ENCODE data around the gene CXCL13.
"Not testable (repeated sequence)": the region's sequence is repeated elsewhere in the genome, so short reads cannot be mapped to it uniquely, and the experiment has no call there.

CXCL13 gene

GRCh38 chr4:77605210-77605902 lies at the start of gene CXCL13:
Gene CXCL13 (plus strand): TSS chr4:77605820. CDS start chr4:77605866, 46 bp downstream.
- DNase-seq (ENCODE audit: extremely low spot score): no peak
- no peak for TF ChIP-seq CTCF (IDR thresholded peaks at IDR 0.05; ENCODE audit: control extremely low read depth, extremely low read depth, low read depth, missing control alignments)
- POLR2A ChIA-PET: no interaction called here
- CTCF ChIA-PET: interaction anchor here (0.7 to 1.8 kb wide), 5 partner anchors 10 to 365 kb away, joined by 3 to 7 read pairs (median 5); no protein-coding TSS in a partner anchor

GRCh38 chr4:77560170-77560569 lies 45.5 kb upstream of the CXCL13 start:
- TF ChIP-seq CTCF (IDR thresholded peaks at IDR 0.05; ENCODE audit: control extremely low read depth, extremely low read depth, low read depth, missing control alignments): no peak
- ChIA-PET POLR2A (no interaction called here), CTCF (no interaction called here)
- no peak for DNase-seq (ENCODE audit: extremely low spot score)

GRCh38 chr4:77561720-77562119 lies 43.9 kb upstream of the CXCL13 start:
- CTCF ChIA-PET, POLR2A ChIA-PET: not testable (repeated sequence)

GRCh38 chr4:77564231-77564630 lies 41.4 kb upstream of the CXCL13 start:
- no peak for DNase-seq (ENCODE audit: extremely low spot score)
- ChIA-PET CTCF (interaction anchor here (1.4 to 3.3 kb wide), 3 partner anchors 11 to 37 kb away, joined by 4 to 14 read pairs (median 5); no protein-coding TSS in a partner anchor), POLR2A (no interaction called here)
- no peak for TF ChIP-seq CTCF (IDR thresholded peaks at IDR 0.05; ENCODE audit: control extremely low read depth, extremely low read depth, low read depth, missing control alignments)

More at GRCh38 chr4:77561720-77562119, 43.9 kb upstream of the CXCL13 start:
- not testable (repeated sequence) for DNase-seq (ENCODE audit: extremely low spot score)

GRCh38 chr4:77566148-77566547 lies 39.5 kb upstream of the CXCL13 start:
- CTCF ChIA-PET: no interaction called here
- POLR2A ChIA-PET: no interaction called here

GRCh38 chr4:77567549-77567948 lies 38.1 kb upstream of the CXCL13 start:
- CTCF ChIA-PET: no interaction called here
- no peak for DNase-seq (ENCODE audit: extremely low spot score)
- POLR2A ChIA-PET: no interaction called here
- no peak for TF ChIP-seq CTCF (IDR thresholded peaks at IDR 0.05; ENCODE audit: control extremely low read depth, extremely low read depth, low read depth, missing control alignments)

More at GRCh38 chr4:77566148-77566547, 39.5 kb upstream of the CXCL13 start:
- no peak for DNase-seq (ENCODE audit: extremely low spot score)
- TF ChIP-seq CTCF (IDR thresholded peaks at IDR 0.05; ENCODE audit: control extremely low read depth, extremely low read depth, low read depth, missing control alignments): no peak

GRCh38 chr4:77570508-77571214 lies 35.0 kb upstream of the CXCL13 start:
- CTCF ChIA-PET; DNase-seq (ENCODE audit: extremely low spot score); POLR2A ChIA-PET: not testable (repeated sequence)

All from GM10248 (cell line).